HG03558 (cell line): ENCODE data around the gene LRRC37A2.
"Not testable (repeated sequence)": the region's sequence is repeated elsewhere in the genome, so short reads cannot be mapped to it uniquely, and the experiment has no call there.

Experiments
- ATAC-seq: cut with Tn5 transposase; IDR thresholded peaks from one replicate; pipeline ENCODE4 v1.9.1; 2021; ENCODE audit warnings: moderate number of reproducible peaks; ENCODE audit not compliant: unreplicated experiment; ENCODE audit errors: extremely low read depth

Gene LRRC37A2

GRCh38 chr17:46590157-46591146 is 78.2 kb downstream of the LRRC37A2 start, which contains the start of gene NSF:
NSF (plus strand) TSS chr17:46590669; CDS start chr17:46590776, 107 bp downstream.
- not testable (repeated sequence) for ATAC-seq

- ATAC-seq = not testable (repeated sequence)
Observed at GRCh38 chr17:46591332-46591731, 79.1 kb downstream of the LRRC37A2 start.

- ATAC-seq = not testable (repeated sequence)
Observed at GRCh38 chr17:46598344-46598931, 86.2 kb downstream of the LRRC37A2 start.

GRCh38 chr17:46600767-46601166 is 88.5 kb downstream of the LRRC37A2 start:
- not testable (repeated sequence) for ATAC-seq

GRCh38 chr17:46603125-46603524 is 90.9 kb downstream of the LRRC37A2 start:
- not testable (repeated sequence) for ATAC-seq
